ENCODE data around the gene ADAM19. TPM values are rescaled to one million over a fixed set of nuclear protein-coding genes. Genes with fewer than 3 reads are reported as not detected.

ADAM19 gene
- total RNA-seq, 1 experiment from 2014 or later, result 62.9 TPM

DNA sequence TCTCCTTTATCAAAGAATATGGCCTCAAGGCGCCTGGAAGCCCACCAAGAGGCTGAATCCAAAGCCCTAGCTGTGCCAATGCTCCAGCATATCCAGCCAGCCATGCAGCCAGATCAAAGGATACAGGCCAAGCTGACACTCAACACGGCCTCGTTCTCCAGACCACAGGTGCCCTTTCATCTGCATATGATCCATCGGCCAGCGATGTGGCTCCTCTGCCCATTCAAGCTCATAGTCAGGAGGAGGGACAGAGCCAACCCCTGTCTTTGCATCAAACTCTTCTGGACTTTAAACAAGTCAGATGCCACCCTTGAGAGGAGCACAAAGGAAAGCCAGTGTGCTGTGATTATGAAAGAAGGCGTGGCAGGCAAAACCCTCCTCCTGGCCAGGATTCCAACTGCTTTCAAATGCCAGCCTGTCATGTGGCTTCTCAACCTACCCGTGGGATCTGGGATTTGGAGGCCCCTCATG is 42.5 kb downstream of the ADAM19 start:
- CTCF ChIA-PET, result no interaction called here
- Histone ChIP-seq H3K4me1 (no peaks in the 10 kb centered on the region), H3K27me3 (replicated peaks; ENCODE audit: control insufficient read depth, insufficient read depth, low read length) (no peaks in the 10 kb centered on the region), H3K36me3 (ENCODE audit: control insufficient read depth, insufficient read depth, low read length) (no peaks in the 10 kb centered on the region; the same call in 1 of the 2 replicates), H3K4me3 (ENCODE audit: low read depth, low read length) (no peak overlapping the region), H3K9me3 (no peaks in the 10 kb centered on the region)
- DNase-seq, result no peak
- no peak overlapping the region for H3K4me3 Mint-ChIP-seq (ENCODE audit: unreplicated experiment)
- intact Hi-C loops (cut with micrococcal nuclease; ENCODE audit: unreplicated experiment), result no loop called here
- H3K4me1 Mint-ChIP-seq (ENCODE audit: low read depth, unreplicated experiment), result no peaks in the 10 kb centered on the region
- BruUV-seq (replicated peaks), result no TSS peak
- H3K27me3 Mint-ChIP-seq (ENCODE audit: insufficient read depth, unreplicated experiment), result no peaks in the 10 kb centered on the region
- POLR2A ChIA-PET, result no interaction called here
- no peak overlapping the region for H3K27ac Mint-ChIP-seq (ENCODE audit: unreplicated experiment)
- no peaks in the 10 kb centered on the region for H3K9me3 Mint-ChIP-seq (ENCODE audit: unreplicated experiment)
- TF ChIP-seq, protein P1, sequence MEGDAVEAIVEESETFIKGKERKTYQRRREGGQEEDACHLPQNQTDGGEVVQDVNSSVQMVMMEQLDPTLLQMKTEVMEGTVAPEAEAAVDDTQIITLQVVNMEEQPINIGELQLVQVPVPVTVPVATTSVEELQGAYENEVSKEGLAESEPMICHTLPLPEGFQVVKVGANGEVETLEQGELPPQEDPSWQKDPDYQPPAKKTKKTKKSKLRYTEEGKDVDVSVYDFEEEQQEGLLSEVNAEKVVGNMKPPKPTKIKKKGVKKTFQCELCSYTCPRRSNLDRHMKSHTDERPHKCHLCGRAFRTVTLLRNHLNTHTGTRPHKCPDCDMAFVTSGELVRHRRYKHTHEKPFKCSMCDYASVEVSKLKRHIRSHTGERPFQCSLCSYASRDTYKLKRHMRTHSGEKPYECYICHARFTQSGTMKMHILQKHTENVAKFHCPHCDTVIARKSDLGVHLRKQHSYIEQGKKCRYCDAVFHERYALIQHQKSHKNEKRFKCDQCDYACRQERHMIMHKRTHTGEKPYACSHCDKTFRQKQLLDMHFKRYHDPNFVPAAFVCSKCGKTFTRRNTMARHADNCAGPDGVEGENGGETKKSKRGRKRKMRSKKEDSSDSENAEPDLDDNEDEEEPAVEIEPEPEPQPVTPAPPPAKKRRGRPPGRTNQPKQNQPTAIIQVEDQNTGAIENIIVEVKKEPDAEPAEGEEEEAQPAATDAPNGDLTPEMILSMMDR (IDR thresholded peaks at IDR 0.05; ENCODE audit: insufficient read depth in 1 of 2, low read depth in 1 of 2, low read length in 1 of 2, severe bottlenecking in 1 of 2, unreplicated experiment in 1 of 2), result no peak
- H3K36me3 Mint-ChIP-seq (ENCODE audit: insufficient read depth, unreplicated experiment), result peaks cover 59% of the 10 kb centered on the region

- Mint-ChIP-seq H3K4me3 (ENCODE audit: unreplicated experiment) (no peak overlapping the region), H3K4me1 (ENCODE audit: low read depth, unreplicated experiment) (no peaks in the 10 kb centered on the region), H3K36me3 (ENCODE audit: insufficient read depth, unreplicated experiment) (peaks cover 59% of the 10 kb centered on the region), H3K27ac (ENCODE audit: unreplicated experiment) (no peak overlapping the region), H3K27me3 (ENCODE audit: insufficient read depth, unreplicated experiment) (no peaks in the 10 kb centered on the region), H3K9me3 (ENCODE audit: unreplicated experiment) (no peaks in the 10 kb centered on the region)
- Histone ChIP-seq H3K4me1 (no peaks in the 10 kb centered on the region), H3K9me3 (no peaks in the 10 kb centered on the region), H3K36me3 (ENCODE audit: control insufficient read depth, insufficient read depth, low read length) (no peaks in the 10 kb centered on the region; the same call in 1 of the 2 replicates), H3K4me3 (ENCODE audit: low read depth, low read length) (no peak overlapping the region), H3K27me3 (replicated peaks; ENCODE audit: control insufficient read depth, insufficient read depth, low read length) (no peaks in the 10 kb centered on the region)
- TF ChIP-seq, protein P1 (IDR thresholded peaks at IDR 0.05; ENCODE audit: insufficient read depth in 1 of 2, low read depth in 1 of 2, low read length in 1 of 2, severe bottlenecking in 1 of 2, unreplicated experiment in 1 of 2), result no peak
- no TSS peak for BruUV-seq (replicated peaks)
- DNase-seq, result no peak
- intact Hi-C loops (cut with micrococcal nuclease; ENCODE audit: unreplicated experiment), result no loop called here
- POLR2A ChIA-PET, result no interaction called here
- CTCF ChIA-PET, result no interaction called here
Measured at GRCh38 chr5:157532022-157532421, 43.6 kb downstream of the ADAM19 start.

GRCh38 chr5:157530226-157530972 is 45.2 kb downstream of the ADAM19 start:
- TF ChIP-seq, protein P1 (IDR thresholded peaks at IDR 0.05; ENCODE audit: insufficient read depth in 1 of 2, low read depth in 1 of 2, low read length in 1 of 2, severe bottlenecking in 1 of 2, unreplicated experiment in 1 of 2), result no peak
- Mint-ChIP-seq H3K27ac (ENCODE audit: unreplicated experiment) (no peak overlapping the region), H3K4me3 (ENCODE audit: unreplicated experiment) (no peak overlapping the region), H3K4me1 (ENCODE audit: low read depth, unreplicated experiment) (no peaks in the 10 kb centered on the region), H3K27me3 (ENCODE audit: insufficient read depth, unreplicated experiment) (no peaks in the 10 kb centered on the region), H3K9me3 (ENCODE audit: unreplicated experiment) (no peaks in the 10 kb centered on the region), H3K36me3 (ENCODE audit: insufficient read depth, unreplicated experiment) (peaks cover 48% of the 10 kb centered on the region)
- BruUV-seq (replicated peaks), result no TSS peak
- H3K27me3 ChIP-seq (replicated peaks; ENCODE audit: control insufficient read depth, insufficient read depth, low read length), result no peaks in the 10 kb centered on the region
- no peaks in the 10 kb centered on the region for H3K4me1 ChIP-seq
- no peak for DNase-seq
- no peaks in the 10 kb centered on the region for H3K9me3 ChIP-seq
- H3K36me3 ChIP-seq (ENCODE audit: control insufficient read depth, insufficient read depth, low read length), result no peaks in the 10 kb centered on the region; the same call in 1 of the 2 replicates
- ChIA-PET CTCF (no interaction called here), POLR2A (no interaction called here)
- intact Hi-C loops (cut with micrococcal nuclease; ENCODE audit: unreplicated experiment), result no loop called here
- no peak overlapping the region for H3K4me3 ChIP-seq (ENCODE audit: low read depth, low read length)

Measured in Caco-2 (cell line).